Measurements from ENCODE around the gene ART4. TPM values are rescaled to one million over a fixed set of nuclear protein-coding genes. Genes with fewer than 3 reads are reported as not detected.

ART4 gene
- total RNA-seq, 4 donors from 2014 or later: 0.35 to 0.95 TPM; not detected in 2

DNA sequence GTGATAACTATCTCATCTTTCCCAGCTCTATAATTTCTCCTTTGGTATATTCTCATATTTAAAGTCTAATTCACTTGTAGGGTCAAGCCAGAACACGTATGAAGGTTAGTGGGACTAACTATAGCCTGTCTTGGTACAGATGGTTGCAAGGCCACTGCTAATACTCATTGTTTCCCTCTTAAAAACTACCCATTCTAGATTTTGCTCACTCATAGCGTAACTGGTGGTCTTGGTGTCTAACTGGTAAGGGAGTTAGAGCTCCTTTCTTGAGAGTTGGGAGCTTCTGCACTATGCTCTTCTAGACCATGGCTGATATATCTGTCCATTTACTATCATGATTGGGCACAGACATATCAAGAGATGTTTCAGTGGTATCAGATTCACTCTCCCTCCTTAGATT is 33.5 kb upstream of the ART4 start:
- H3K27ac ChIP-seq: no peak overlapping the region
- TF ChIP-seq CTCF (IDR thresholded peaks at IDR 0.05): no peak
- no peak for TF ChIP-seq POLR2A (IDR thresholded peaks at IDR 0.05)
- H3K4me1 ChIP-seq: no peaks in the 10 kb centered on the region
- no peak overlapping the region for H3K4me3 ChIP-seq
- no peak for DNase-seq
- no peaks in the 10 kb centered on the region for H3K27me3 ChIP-seq
- no peaks in the 10 kb centered on the region for H3K36me3 ChIP-seq
- 25 to 89% methylated on average over 2 of the region's 2 CpGs for WGBS, 2 donors
- H3K9me3 ChIP-seq: no peaks in the 10 kb centered on the region
- intact Hi-C loops (cut with DNase I): no loop called here

DNA sequence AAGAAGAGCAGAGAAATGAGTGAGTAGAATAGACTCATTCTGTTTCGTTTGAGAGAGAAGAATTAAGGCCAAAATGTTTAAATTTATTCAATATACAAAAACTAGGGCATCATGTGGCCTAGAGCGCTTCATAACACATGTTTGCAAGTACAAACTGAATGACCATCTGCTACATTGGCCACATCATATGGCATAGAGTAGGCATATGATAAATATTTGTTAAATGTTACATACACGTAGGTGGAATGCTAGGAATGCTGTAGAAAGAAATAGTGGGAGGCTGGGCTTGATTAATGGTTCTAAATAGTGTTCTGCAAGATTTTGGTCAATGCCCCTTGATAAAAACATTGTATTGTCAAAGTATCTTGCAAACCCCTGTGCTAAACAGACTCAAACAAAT is 31.6 kb upstream of the ART4 start:
- no peaks in the 10 kb centered on the region for H3K27me3 ChIP-seq
- no peak overlapping the region for H3K27ac ChIP-seq
- no peak for DNase-seq
- no peaks in the 10 kb centered on the region for H3K36me3 ChIP-seq
- 56 to 68% methylated on average over 3 of the region's 3 CpGs for WGBS, 2 donors
- H3K4me3 ChIP-seq: no peak overlapping the region
- TF ChIP-seq POLR2A (IDR thresholded peaks at IDR 0.05): no peak
- TF ChIP-seq CTCF (IDR thresholded peaks at IDR 0.05): no peak
- intact Hi-C loops (cut with DNase I): no loop called here
- no peaks in the 10 kb centered on the region for H3K9me3 ChIP-seq
- peaks cover 0 to 1% (median 0%) of the 10 kb centered on the region in 3 donors for H3K4me1 ChIP-seq

DNA sequence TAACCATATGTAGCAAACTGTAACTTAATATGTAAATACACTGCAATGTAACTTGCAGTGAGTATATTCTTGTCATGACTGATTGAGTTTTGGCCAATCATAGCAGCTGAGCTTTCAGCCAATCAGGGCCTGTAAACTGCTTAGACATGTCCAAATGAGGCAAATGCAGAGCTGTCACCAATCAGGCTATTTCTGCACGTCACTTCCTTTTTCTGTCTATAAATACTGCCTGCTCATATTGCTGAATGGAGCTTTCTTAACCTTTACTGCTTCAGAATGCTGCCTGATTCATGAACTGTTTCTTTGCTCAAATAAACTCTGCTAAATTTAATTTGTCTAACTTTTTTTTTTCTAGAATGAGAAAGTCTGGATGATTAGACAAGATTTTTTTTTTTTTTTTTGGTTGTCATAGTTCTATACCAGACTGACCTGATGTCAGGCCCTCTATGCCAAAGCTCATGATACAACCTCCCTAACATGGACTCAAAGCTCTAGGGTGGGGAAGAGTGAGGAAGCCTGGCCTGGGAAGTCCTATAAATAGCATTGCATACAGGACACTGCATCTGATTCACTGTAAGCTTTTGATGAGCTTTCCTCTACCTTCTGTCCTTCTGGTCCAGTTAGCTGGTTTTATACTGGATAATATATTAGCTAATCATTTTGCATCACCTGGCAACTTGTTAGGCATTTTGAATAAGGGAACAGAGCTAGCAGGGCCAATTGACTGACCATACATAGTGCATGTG is 30.3 kb upstream of the ART4 start:
- no peak overlapping the region for H3K4me3 ChIP-seq
- H3K4me1 ChIP-seq: peaks cover 0 to 14% (median 0%) of the 10 kb centered on the region in 3 donors
- no peaks in the 10 kb centered on the region for H3K9me3 ChIP-seq
- H3K27ac ChIP-seq: no peak overlapping the region
- no peak for TF ChIP-seq CTCF (IDR thresholded peaks at IDR 0.05)
- TF ChIP-seq POLR2A (IDR thresholded peaks at IDR 0.05): no peak
- 50% methylated on average over 1 of the region's 1 CpG for WGBS, 2 donors
- no peak for DNase-seq
- intact Hi-C loops (cut with DNase I): no loop called here
- H3K27me3 ChIP-seq: peaks cover 0 to 4% (median 0%) of the 10 kb centered on the region in 4 donors
- H3K36me3 ChIP-seq: no peaks in the 10 kb centered on the region

GRCh38 chr12:14871886-14872285 is 28.6 kb upstream of the ART4 start:
- Histone ChIP-seq H3K27ac (no peak overlapping the region), H3K27me3 (peaks cover 0 to 4% (median 0%) of the 10 kb centered on the region in 4 donors), H3K4me3 (no peak overlapping the region), H3K9me3 (peaks cover 0 to 1% (median 0%) of the 10 kb centered on the region in 3 donors), H3K4me1 (peaks cover 0 to 14% (median 0%) of the 10 kb centered on the region in 3 donors), H3K36me3 (no peaks in the 10 kb centered on the region)
- 72 to 83% methylated on average over 1 of the region's 1 CpG for WGBS, 2 donors
- TF ChIP-seq CTCF (IDR thresholded peaks at IDR 0.05) (no peak), POLR2A (IDR thresholded peaks at IDR 0.05) (no peak)
- DNase-seq: no peak
- intact Hi-C loops (cut with DNase I): no loop called here

GRCh38 chr12:14871247-14871646 is 27.9 kb upstream of the ART4 start:
- Histone ChIP-seq H3K9me3 (peaks cover 0 to 2% (median 0%) of the 10 kb centered on the region in 3 donors), H3K4me1 (peaks cover 0 to 14% (median 0%) of the 10 kb centered on the region in 3 donors), H3K27me3 (peaks cover 0 to 4% (median 0%) of the 10 kb centered on the region in 4 donors), H3K4me3 (no peak overlapping the region), H3K27ac (no peak overlapping the region), H3K36me3 (no peaks in the 10 kb centered on the region)
- 88 to 100% methylated on average over 1 of the region's 1 CpG for WGBS, 2 donors
- DNase-seq: no peak
- intact Hi-C loops (cut with DNase I): no loop called here
- no peak for TF ChIP-seq POLR2A (IDR thresholded peaks at IDR 0.05)
- TF ChIP-seq CTCF (IDR thresholded peaks at IDR 0.05): no peak
